GM23338 (cell line): ENCODE results near the gene LGR5. TPM values are rescaled to one million over a fixed set of nuclear protein-coding genes. Genes with fewer than 3 reads are reported as not detected.

Experiments used
- ATAC-seq: fragments of 200-7000 bp; cut with Tn5 transposase; 3 replicates; pipeline ENCODE4 v1.9.1; 2020
- DNase-seq: peaks from one replicate; pipeline ENCODE4 v3.0.0-alpha.2; 2015; ENCODE audit warnings: low spot score
- H2AFZ ChIP-seq: fragments of 200-600 bp; sonication (generic); 2 replicates; pipeline ENCODE4 v1.8.0; 2016; ENCODE audit warnings: antibody characterized with exemption, mild to moderate bottlenecking, moderate library complexity
- H3F3A ChIP-seq: fragments of 200-600 bp; sonication (generic); replicated peaks from 2 replicates; pipeline ENCODE4 v1.8.0; 2017; ENCODE audit warnings: antibody characterized with exemption, mixed run types, low read depth
- H3K27ac ChIP-seq: fragments of 200-600 bp; sonication (generic); 2 replicates; pipeline ENCODE4 v1.6.1; 2016; ENCODE audit warnings: low read depth
- H3K27me3 ChIP-seq: fragments of 200-600 bp; sonication (generic); 2 replicates; pipeline ENCODE4 v1.8.0; 2016; ENCODE audit warnings: mild to moderate bottlenecking, mixed run types, moderate library complexity; ENCODE audit not compliant: insufficient read depth
- H3K36me3 ChIP-seq: fragments of 200-600 bp; sonication (generic); 2 replicates; pipeline ENCODE4 v1.8.0; 2016; ENCODE audit warnings: mild to moderate bottlenecking; ENCODE audit not compliant: insufficient read depth
- H3K4me1 ChIP-seq: fragments of 200-600 bp; sonication (generic); 2 replicates; pipeline ENCODE4 v1.8.0; 2016; ENCODE audit warnings: mild to moderate bottlenecking, moderate library complexity; ENCODE audit not compliant: insufficient read depth
- H3K4me2 ChIP-seq: fragments of 200-600 bp; sonication (generic); 2 replicates; pipeline ENCODE4 v1.7.1; 2017; ENCODE audit warnings: mixed run types
- H3K4me3 ChIP-seq: fragments of 200-600 bp; sonication (generic); 2 replicates; pipeline ENCODE4 v1.6.1; 2016; ENCODE audit warnings: mixed run types
- H3K79me2 ChIP-seq: fragments of 200-600 bp; sonication (generic); replicated peaks from 2 replicates; pipeline ENCODE4 v1.8.0; 2017; ENCODE audit warnings: mild to moderate bottlenecking; ENCODE audit not compliant: insufficient read depth
- H3K9me2 ChIP-seq: fragments of 200-600 bp; sonication (generic); 2 replicates; pipeline ENCODE4 v1.8.0; 2017; ENCODE audit not compliant: insufficient read depth
- H4K20me1 ChIP-seq: fragments of 200-600 bp; sonication (generic); replicated peaks from 2 replicates; pipeline ENCODE4 v1.8.0; 2017; ENCODE audit warnings: mild to moderate bottlenecking; ENCODE audit not compliant: insufficient read depth
- H3K27ac Mint-ChIP-seq: 2 replicates; pipeline ENCODE4 v1.8.0; 2020; ENCODE audit warnings: inconsistent platforms, mild to moderate bottlenecking, moderate library complexity, mixed read lengths
- H3K27me3 Mint-ChIP-seq: 3 replicates; pipeline ENCODE4 v1.8.0; 2022; ENCODE audit warnings: low read depth, mild to moderate bottlenecking, moderate library complexity, mixed read lengths, inconsistent platforms; ENCODE audit not compliant: insufficient read depth, poor library complexity
- H3K36me3 Mint-ChIP-seq: 3 replicates; pipeline ENCODE4 v1.8.0; 2021; ENCODE audit warnings: low read depth, mild to moderate bottlenecking, inconsistent platforms, moderate library complexity, mixed read lengths
- H3K4me1 Mint-ChIP-seq: 3 replicates; pipeline ENCODE4 v1.8.0; 2020; ENCODE audit warnings: mild to moderate bottlenecking, inconsistent platforms, mixed read lengths
- H3K4me3 Mint-ChIP-seq: 3 replicates; pipeline ENCODE4 v1.8.0; 2021; ENCODE audit warnings: moderate library complexity, mild to moderate bottlenecking, inconsistent platforms, mixed read lengths
- H3K9me3 Mint-ChIP-seq: 3 replicates; pipeline ENCODE4 v1.8.0; 2020; ENCODE audit warnings: moderate library complexity, mild to moderate bottlenecking, inconsistent platforms, mixed read lengths
- EZH2 ChIP-seq: fragments of 200-600 bp; sonication (generic); IDR thresholded peaks from one replicate; pipeline ENCODE4 v1.8.0; 2017; ENCODE audit warnings: antibody characterized with exemption, mild to moderate bottlenecking, low read depth; ENCODE audit not compliant: unreplicated experiment
- EZH2phosphoT487 ChIP-seq: fragments of 200-600 bp; sonication (generic); IDR thresholded peaks from one replicate; pipeline ENCODE4 v1.8.1; 2018; ENCODE audit warnings: antibody characterized with exemption; ENCODE audit not compliant: unreplicated experiment
- JUNB ChIP-seq: IDR thresholded peaks from one replicate; pipeline ENCODE4 v1.6.1; 2016; ENCODE audit warnings: antibody characterized with exemption; ENCODE audit not compliant: unreplicated experiment
- NANOG ChIP-seq: IDR thresholded peaks from 2 replicates; pipeline ENCODE4 v1.6.1; 2016; ENCODE audit warnings: antibody characterized with exemption, borderline replicate concordance
- ZNF331 ChIP-seq: fragments of 250-450 bp; sonication (Bioruptor Pico); IDR thresholded peaks from 2 replicates; pipeline ENCODE4 v1.5.0; 2020; ENCODE audit warnings: low read depth, mild to moderate bottlenecking, moderate library complexity
- polyA plus RNA-seq: library from polyadenylated mRNA; unstranded; fragments of >200 nt; fragmentation: Nextera tagmentation; extraction: Ambion mirVana; gene quantifications from 2 replicates; pipeline ENCODE4 v1.2.1, GENCODE V29; 2016
- total RNA-seq: library from RNA; depleted of rRNA; stranded (reverse); fragments of >200 nt; shearing (Covaris generic); gene quantifications from 2 replicates; pipeline ENCODE4 v1.2.3, GENCODE V29; 2014
- TF ChIP-seq, protein P1 (sequence below): fragments of 250-450 bp; sonication (Bioruptor Pico); IDR thresholded peaks from 2 replicates; pipeline ENCODE4 v1.5.0; 2020; ENCODE audit warnings: mild to moderate bottlenecking, moderate library complexity
- TF ChIP-seq, protein P2 (sequence below), 2 experiments: fragments of 200-600 bp in 1 of 2; sonication (generic) in 1 of 2; conservative IDR thresholded peaks; 2 replicates each; pipeline versions ENCODE4 v1.5.1 to v1.6.1; 2016 to 2017; ENCODE audit warnings: antibody characterized with exemption in 2 of 2, low read depth in 2 of 2, mild to moderate bottlenecking in 2 of 2, moderate library complexity in 1 of 2

The LGR5 gene
- total and polyA plus RNA-seq, 2 experiments from 2014 or later: 0.17 to 0.26 TPM

DNA sequence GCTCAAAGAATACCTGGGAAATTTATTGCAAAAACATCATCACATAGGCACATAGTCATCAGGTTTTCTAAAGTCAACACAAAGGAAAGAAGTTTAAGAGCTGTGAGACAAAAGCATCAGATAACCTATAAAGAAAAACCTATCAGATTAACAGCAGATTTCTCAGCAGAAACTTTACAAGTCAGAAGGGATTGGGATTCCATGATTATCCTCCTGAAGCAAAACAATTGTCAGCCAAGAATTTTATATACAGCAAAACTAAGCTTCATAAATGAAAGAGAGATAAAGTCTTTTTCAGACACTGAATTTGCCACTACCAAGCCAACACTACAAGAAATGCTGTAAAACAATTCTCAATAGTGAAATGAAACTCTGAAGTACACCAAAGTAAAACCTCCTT, 28.8 kb upstream of the LGR5 start (continued):
- TF ChIP-seq, protein P1, sequence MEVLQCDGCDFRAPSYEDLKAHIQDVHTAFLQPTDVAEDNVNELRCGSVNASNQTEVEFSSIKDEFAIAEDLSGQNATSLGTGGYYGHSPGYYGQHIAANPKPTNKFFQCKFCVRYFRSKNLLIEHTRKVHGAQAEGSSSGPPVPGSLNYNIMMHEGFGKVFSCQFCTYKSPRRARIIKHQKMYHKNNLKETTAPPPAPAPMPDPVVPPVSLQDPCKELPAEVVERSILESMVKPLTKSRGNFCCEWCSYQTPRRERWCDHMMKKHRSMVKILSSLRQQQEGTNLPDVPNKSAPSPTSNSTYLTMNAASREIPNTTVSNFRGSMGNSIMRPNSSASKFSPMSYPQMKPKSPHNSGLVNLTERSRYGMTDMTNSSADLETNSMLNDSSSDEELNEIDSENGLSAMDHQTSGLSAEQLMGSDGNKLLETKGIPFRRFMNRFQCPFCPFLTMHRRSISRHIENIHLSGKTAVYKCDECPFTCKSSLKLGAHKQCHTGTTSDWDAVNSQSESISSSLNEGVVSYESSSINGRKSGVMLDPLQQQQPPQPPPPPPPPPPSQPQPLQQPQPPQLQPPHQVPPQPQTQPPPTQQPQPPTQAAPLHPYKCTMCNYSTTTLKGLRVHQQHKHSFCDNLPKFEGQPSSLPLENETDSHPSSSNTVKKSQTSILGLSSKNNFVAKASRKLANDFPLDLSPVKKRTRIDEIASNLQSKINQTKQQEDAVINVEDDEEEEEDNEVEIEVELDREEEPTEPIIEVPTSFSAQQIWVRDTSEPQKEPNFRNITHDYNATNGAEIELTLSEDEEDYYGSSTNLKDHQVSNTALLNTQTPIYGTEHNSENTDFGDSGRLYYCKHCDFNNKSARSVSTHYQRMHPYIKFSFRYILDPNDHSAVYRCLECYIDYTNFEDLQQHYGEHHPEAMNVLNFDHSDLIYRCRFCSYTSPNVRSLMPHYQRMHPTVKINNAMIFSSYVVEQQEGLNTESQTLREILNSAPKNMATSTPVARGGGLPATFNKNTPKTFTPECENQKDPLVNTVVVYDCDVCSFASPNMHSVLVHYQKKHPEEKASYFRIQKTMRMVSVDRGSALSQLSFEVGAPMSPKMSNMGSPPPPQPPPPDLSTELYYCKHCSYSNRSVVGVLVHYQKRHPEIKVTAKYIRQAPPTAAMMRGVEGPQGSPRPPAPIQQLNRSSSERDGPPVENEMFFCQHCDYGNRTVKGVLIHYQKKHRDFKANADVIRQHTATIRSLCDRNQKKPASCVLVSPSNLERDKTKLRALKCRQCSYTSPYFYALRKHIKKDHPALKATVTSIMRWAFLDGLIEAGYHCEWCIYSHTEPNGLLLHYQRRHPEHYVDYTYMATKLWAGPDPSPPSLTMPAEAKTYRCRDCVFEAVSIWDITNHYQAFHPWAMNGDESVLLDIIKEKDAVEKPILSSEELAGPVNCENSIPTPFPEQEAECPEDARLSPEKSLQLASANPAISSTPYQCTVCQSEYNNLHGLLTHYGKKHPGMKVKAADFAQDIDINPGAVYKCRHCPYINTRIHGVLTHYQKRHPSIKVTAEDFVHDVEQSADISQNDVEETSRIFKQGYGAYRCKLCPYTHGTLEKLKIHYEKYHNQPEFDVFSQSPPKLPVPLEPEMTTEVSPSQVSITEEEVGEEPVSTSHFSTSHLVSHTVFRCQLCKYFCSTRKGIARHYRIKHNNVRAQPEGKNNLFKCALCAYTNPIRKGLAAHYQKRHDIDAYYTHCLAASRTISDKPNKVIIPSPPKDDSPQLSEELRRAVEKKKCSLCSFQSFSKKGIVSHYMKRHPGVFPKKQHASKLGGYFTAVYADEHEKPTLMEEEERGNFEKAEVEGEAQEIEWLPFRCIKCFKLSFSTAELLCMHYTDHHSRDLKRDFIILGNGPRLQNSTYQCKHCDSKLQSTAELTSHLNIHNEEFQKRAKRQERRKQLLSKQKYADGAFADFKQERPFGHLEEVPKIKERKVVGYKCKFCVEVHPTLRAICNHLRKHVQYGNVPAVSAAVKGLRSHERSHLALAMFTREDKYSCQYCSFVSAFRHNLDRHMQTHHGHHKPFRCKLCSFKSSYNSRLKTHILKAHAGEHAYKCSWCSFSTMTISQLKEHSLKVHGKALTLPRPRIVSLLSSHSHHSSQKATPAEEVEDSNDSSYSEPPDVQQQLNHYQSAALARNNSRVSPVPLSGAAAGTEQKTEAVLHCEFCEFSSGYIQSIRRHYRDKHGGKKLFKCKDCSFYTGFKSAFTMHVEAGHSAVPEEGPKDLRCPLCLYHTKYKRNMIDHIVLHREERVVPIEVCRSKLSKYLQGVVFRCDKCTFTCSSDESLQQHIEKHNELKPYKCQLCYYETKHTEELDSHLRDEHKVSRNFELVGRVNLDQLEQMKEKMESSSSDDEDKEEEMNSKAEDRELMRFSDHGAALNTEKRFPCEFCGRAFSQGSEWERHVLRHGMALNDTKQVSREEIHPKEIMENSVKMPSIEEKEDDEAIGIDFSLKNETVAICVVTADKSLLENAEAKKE (CRISPR knock-in tag): no peak
- TF ChIP-seq EZH2phosphoT487: no peak

DNA sequence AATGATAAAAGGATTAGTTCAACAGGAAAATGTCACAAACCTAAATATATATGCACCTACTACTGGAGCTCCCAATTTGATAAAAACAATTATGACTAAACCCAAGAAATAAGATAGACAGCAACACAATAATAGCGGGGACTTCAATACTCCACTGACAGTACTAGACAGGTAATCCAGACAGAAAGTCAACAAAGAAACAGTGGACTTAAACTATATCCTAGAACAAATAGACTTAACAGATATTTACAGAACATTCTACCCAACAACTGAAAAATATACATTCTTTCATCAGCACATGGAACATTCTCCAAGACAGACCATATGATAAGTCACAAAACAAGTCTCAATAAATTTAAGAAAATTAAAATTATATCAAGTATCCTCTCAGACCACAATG, 28.0 kb upstream of the LGR5 start:
- H3K9me2 ChIP-seq: no peaks in the 10 kb centered on the region; the same call in 1 of the 2 replicates
- TF ChIP-seq, protein P1 (CRISPR knock-in tag): no peak
- TF ChIP-seq NANOG: no peak
- no peak for TF ChIP-seq ZNF331 (CRISPR knock-in tag)
- TF ChIP-seq EZH2: no peak
- TF ChIP-seq JUNB: no peak
- TF ChIP-seq, protein P2, sequence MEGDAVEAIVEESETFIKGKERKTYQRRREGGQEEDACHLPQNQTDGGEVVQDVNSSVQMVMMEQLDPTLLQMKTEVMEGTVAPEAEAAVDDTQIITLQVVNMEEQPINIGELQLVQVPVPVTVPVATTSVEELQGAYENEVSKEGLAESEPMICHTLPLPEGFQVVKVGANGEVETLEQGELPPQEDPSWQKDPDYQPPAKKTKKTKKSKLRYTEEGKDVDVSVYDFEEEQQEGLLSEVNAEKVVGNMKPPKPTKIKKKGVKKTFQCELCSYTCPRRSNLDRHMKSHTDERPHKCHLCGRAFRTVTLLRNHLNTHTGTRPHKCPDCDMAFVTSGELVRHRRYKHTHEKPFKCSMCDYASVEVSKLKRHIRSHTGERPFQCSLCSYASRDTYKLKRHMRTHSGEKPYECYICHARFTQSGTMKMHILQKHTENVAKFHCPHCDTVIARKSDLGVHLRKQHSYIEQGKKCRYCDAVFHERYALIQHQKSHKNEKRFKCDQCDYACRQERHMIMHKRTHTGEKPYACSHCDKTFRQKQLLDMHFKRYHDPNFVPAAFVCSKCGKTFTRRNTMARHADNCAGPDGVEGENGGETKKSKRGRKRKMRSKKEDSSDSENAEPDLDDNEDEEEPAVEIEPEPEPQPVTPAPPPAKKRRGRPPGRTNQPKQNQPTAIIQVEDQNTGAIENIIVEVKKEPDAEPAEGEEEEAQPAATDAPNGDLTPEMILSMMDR (conservative IDR thresholded peaks at IDR 0.05; ENCODE audit: low read depth in 2 of 2): no peak

More for the DNA sequence above, 28.0 kb upstream of the LGR5 start:
- Mint-ChIP-seq H3K27ac (no peak overlapping the region), H3K4me3 (no peak overlapping the region), H3K4me1 (no peaks in the 10 kb centered on the region), H3K36me3 (peaks cover 10% of the 10 kb centered on the region; the same call in 1 of the 3 replicates), H3K9me3 (peaks cover 27% of the 10 kb centered on the region), H3K27me3 (no peaks in the 10 kb centered on the region)
- Histone ChIP-seq H3K27ac (no peak overlapping the region), H3K4me2 (no peak overlapping the region), H3K4me3 (no peak overlapping the region), H3F3A (no peaks in the 10 kb centered on the region), H2AFZ (no peak overlapping the region), H3K4me1 (no peaks in the 10 kb centered on the region), H3K36me3 (no peaks in the 10 kb centered on the region), H4K20me1 (no peaks in the 10 kb centered on the region), H3K79me2 (no peaks in the 10 kb centered on the region), H3K27me3 (no peaks in the 10 kb centered on the region)
- no peak for DNase-seq
- ATAC-seq: no peak
